ENCODE results near the gene DCAF17. TPM values are rescaled to one million over a fixed set of nuclear protein-coding genes. Genes with fewer than 3 reads are reported as not detected.
"Not testable (repeated sequence)": the region's sequence is repeated elsewhere in the genome, so short reads cannot be mapped to it uniquely, and the experiment has no call there.

The DCAF17 gene
- total RNA-seq, 1 experiment from 2014 or later = 24.7 TPM

DNA sequence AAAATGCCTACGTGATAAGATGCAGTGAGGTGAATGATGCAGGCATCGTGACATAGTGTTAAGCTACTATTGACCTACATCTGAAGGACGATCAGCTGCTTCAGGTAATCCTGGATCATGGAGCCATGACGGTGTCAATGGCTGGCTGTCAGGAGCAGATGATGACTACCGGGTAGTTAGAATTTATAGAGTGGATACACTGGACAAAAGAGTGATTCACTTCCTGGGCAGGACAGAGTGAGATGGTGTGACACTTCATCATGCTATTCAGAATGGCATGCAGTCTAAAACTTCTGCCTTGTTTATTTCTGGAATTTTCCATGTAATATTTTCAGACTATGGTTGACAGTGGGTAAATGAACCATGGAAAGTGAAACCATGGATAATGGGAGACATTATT is 29.8 kb upstream of the DCAF17 start:
- Histone ChIP-seq H3K27me3 (no peaks in the 10 kb centered on the region), H3K4me1 (no peaks in the 10 kb centered on the region; the same call in 1 of the 2 replicates)
- no peak for DNase-seq

DNA sequence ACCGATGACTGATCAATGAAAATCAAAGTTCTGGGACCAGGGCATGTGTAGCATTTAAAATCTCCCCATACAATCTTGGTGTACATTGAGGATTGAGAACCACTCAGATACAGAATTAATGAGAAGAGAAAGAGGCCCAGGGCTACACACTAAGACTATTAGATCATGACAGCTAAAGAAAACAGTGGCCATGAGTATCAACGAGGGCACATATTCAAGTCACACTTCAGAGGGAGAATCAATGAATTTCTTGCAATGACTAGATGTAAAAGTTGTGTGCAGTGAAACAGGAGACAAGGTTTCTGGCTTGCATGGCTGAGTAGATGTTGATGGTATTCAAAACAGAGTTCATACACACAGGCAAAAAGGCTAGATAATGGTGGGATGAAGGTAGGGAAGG is 29.3 kb upstream of the DCAF17 start:
- H3K27me3 ChIP-seq = no peaks in the 10 kb centered on the region
- no peaks in the 10 kb centered on the region for H3K9me3 ChIP-seq (replicated peaks)
- no peaks in the 10 kb centered on the region; the same call in 1 of the 2 replicates for H3K4me1 ChIP-seq
- no peak for DNase-seq
- H3K27ac ChIP-seq = no peak overlapping the region
- H3K4me3 ChIP-seq = no peak overlapping the region
- H3K36me3 ChIP-seq = no peaks in the 10 kb centered on the region

More for the DNA sequence above, 29.8 kb upstream of the DCAF17 start:
- Histone ChIP-seq H3K27ac (no peak overlapping the region), H3K9me3 (replicated peaks) (no peaks in the 10 kb centered on the region), H3K36me3 (no peaks in the 10 kb centered on the region), H3K4me3 (no peak overlapping the region)

DNA sequence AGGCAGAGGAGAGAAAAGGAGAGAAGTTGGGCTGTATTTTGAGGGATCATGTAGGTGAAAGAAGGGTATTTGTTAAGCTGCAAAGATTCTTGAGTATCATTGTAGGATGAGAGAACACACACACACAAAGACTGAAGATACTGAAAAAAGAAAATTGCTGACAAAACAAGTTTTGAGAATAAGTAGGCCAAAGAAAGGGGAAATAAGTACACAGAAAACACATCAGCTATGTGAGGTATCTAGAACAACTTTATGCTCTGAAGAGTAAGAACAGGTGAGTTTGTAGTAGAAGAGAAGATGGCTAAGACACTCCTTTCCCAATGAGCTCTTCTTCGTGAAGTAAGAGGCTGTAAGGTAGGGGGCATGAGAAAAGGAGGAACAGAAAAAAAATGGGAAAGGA is 28.5 kb upstream of the DCAF17 start:
- Histone ChIP-seq H3K4me3 (no peak overlapping the region), H3K27ac (no peak overlapping the region), H3K9me3 (replicated peaks) (no peaks in the 10 kb centered on the region), H3K27me3 (no peaks in the 10 kb centered on the region), H3K36me3 (no peaks in the 10 kb centered on the region), H3K4me1 (peaks cover 6% of the 10 kb centered on the region)
- DNase-seq = no peak

DNA sequence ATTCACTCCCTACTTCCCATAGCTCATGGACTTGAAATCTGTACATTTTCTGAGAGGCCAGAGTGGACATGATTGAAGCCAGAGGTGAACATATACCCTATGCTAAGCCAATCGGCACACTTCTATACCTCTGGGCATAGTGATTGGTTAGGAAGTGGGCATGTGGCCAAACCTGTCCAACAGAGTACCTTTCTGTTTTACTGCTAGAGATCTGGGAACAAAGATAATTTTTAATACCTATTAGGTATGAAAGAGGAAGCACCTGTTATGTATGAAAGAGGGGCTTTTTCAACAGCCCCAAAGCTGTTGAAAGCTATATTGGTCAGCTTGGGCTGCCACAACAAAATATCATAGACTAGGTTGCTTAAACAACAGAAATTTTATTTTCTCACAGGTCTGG is 28.0 kb upstream of the DCAF17 start:
- no peaks in the 10 kb centered on the region for H3K27me3 ChIP-seq
- no peak overlapping the region for H3K4me3 ChIP-seq
- no peak for DNase-seq
- no peaks in the 10 kb centered on the region for H3K9me3 ChIP-seq (replicated peaks)
- H3K27ac ChIP-seq = no peak overlapping the region
- peaks cover 7% of the 10 kb centered on the region for H3K4me1 ChIP-seq
- no peaks in the 10 kb centered on the region for H3K36me3 ChIP-seq

DNA sequence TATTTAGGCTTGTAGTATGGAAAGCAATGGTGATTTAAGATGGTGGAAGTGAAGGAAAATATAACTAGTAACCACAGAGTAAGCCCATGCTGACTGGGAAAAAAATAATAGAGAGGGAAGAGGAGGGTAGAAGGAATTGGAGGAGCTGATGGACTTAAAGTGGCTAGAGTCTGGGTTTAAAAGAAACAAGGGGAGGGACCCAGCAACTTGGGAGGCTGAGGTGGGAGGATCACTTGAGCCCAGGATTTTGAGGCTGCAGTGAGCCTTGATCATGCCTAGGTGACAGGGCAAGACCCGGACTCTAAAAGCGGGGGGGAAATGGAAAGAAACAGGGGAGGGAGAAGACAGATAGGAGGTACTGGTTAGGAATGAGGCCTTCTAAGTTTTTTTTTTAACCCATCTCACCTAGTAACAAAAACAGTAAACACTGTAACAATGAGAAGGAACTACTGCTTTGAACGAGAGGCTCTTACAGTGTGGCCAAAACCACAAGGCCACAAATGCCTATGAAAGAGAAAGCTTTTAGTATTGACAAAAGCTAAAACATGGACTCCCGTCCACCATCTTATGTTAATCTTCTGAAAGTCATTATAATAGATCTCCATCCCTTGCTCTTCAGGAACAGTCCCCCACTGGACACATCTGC is 26.9 kb upstream of the DCAF17 start:
- Histone ChIP-seq H3K27ac (no peak overlapping the region), H3K36me3 (no peaks in the 10 kb centered on the region), H3K4me3 (no peak overlapping the region), H3K4me1 (peaks cover 7% of the 10 kb centered on the region), H3K27me3 (no peaks in the 10 kb centered on the region), H3K9me3 (replicated peaks) (no peaks in the 10 kb centered on the region)
- no peak for DNase-seq

DNA sequence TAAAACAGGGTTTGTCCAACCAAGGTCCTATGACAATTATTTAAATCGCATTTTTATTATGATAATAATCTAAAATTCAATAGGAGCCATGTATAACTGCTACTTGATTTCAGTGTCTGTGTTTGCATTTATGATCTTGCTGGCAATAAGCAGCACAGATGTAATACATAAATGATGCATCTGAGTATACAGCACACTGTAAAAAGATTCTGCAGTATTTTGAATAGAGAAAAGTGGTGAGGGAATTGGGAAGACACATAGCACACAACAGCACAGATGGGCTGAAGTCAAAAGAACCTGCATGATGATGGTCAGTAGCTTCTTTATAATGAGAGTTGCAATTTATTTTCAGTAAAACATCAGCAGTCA is 26.4 kb upstream of the DCAF17 start:
- Histone ChIP-seq H3K9me3 (replicated peaks) (no peaks in the 10 kb centered on the region), H3K27ac (no peak overlapping the region), H3K27me3 (no peaks in the 10 kb centered on the region), H3K4me1 (peaks cover 7% of the 10 kb centered on the region), H3K4me3 (no peak overlapping the region), H3K36me3 (no peaks in the 10 kb centered on the region)
- no peak for DNase-seq

DNA sequence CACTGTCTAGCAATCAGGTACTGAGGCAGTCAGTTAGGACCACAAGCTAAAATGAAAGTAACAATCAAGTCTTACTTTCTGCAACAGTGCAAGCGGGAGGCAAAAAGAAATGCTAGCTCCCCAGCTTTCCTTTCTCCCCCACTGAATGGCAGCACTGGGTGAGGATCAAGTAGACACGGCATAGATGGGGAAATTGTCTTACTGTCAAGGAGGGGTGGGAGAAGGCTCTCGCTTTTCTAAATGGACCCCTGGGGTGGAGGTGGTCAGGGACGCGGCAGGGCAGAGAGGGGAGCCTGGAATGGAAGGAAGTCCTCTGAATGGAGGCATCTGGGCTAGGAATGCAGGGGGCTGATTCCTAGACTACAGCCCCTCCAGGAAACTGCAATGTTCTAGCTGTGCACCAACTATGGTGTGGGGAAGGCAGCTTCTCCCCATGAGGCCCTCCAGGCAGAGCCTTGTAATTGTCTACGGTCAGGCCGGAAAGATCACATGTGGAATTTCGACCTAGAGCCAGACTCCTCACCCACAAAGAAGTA is 24.5 kb upstream of the DCAF17 start:
- Histone ChIP-seq H3K27ac (peak overlapping the region; percentile 47), H3K4me1 (peaks cover 7% of the 10 kb centered on the region), H3K9me3 (replicated peaks) (no peaks in the 10 kb centered on the region), H3K36me3 (no peaks in the 10 kb centered on the region), H3K27me3 (no peaks in the 10 kb centered on the region), H3K4me3 (peak overlapping the region; percentile 24; the same call in 1 of the 2 replicates)
- DNase-seq = peak; percentile 42 to 51

DNA sequence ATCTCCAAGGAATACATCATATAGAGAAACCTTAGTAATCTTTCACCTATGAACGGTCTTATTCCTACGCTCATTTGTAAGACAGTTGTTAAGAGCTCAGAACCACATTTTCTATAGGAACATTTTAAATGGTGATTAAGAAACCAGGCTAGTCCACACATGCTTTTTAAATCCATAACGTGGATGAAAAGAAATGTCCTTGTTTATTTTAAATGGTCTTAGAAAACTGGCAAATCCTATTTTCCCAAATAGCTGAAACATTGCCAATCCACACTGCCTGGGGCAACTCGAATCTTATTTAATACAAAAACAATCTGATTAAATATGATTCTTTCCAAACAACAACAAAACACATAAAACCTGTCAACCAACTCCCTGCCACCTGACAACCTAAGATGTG is 23.9 kb upstream of the DCAF17 start:
- Histone ChIP-seq H3K36me3 (no peaks in the 10 kb centered on the region), H3K27ac (peak overlapping the region; percentile 47), H3K4me1 (peaks cover 7% of the 10 kb centered on the region), H3K9me3 (replicated peaks) (no peaks in the 10 kb centered on the region), H3K27me3 (no peaks in the 10 kb centered on the region), H3K4me3 (peak overlapping the region; percentile 24; the same call in 1 of the 2 replicates)
- DNase-seq = peak in 1 of 2 experiments; percentile 15

DNA sequence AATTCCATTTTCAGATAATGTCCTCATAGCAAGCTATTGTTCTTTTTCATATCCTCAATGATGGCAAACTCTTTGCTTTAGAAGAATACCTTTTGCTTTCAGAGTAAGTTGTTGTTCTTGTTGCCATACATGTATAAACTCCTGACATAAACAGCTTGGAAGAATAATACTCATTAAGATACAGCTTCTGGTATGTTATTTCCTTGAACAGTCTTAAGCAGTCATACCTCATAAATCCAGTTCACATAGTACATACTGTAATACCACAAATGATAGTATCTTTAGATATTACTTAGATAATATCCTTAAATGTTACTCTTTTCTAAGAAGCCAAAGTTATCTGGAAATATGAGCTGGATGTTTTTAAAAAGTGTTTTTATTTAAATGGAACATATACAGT is 23.4 kb upstream of the DCAF17 start:
- no peak for DNase-seq
- H3K9me3 ChIP-seq (replicated peaks) = no peaks in the 10 kb centered on the region
- no peak overlapping the region for H3K27ac ChIP-seq
- H3K36me3 ChIP-seq = no peaks in the 10 kb centered on the region
- H3K4me1 ChIP-seq = peaks cover 7% of the 10 kb centered on the region
- H3K4me3 ChIP-seq = no peak overlapping the region
- no peaks in the 10 kb centered on the region for H3K27me3 ChIP-seq

DNA sequence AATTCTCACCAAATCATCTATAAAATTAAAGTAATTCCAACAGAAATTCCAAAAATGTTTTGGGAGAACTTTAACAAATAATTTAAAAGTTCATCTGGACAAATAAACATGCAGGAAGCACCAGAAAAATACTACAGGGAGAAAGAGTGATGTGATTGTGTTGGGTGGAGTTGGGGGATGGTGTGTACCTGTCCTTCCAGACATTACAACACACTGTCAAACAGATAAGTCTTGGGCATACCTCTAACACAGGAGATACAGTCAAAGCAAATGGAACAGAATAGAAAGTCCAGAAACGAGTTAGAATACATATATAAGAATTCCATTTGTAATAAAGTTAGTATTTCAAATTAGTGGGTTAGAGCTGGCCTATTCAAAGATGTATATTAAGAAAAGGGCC is 22.8 kb upstream of the DCAF17 start:
- no peak for DNase-seq
- H3K9me3 ChIP-seq (replicated peaks) = no peaks in the 10 kb centered on the region
- no peaks in the 10 kb centered on the region for H3K27me3 ChIP-seq
- peaks cover 7% of the 10 kb centered on the region for H3K4me1 ChIP-seq
- H3K27ac ChIP-seq = no peak overlapping the region
- H3K4me3 ChIP-seq = no peak overlapping the region
- H3K36me3 ChIP-seq = no peaks in the 10 kb centered on the region

DNA sequence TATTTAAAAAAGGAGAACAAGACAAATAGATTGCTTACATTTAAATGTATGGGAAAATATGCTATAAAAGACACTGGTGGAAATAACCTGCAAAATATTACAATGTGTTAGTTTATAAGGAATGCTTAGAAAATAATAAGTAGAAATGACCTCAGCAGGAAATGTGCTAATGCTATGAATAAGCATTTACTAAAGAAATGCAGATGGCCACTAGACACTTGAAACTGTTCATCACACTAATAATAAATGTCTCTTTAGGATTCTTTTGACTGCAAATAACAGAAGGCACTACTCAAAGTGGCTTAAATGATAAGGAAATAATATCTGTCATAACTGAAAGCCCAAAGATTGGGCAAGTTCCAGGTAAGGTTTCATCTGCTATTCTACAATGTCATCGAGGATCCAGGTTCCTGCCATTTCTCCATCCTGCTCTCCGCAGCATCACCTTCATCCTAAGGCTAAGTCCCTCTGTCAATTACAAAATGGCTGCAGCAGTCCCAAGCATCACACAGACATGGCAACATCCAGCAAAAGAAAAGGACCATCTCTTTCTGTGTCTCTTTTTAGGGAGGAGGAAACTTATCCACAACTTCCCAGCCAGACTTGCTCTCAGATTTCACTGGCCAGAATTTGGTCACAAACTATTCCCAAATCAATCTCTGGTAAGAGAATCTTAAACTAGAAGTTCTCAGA is 22.1 kb upstream of the DCAF17 start:
- H3K27ac ChIP-seq = no peak overlapping the region
- H3K4me1 ChIP-seq = peaks cover 7% of the 10 kb centered on the region
- no peaks in the 10 kb centered on the region for H3K36me3 ChIP-seq
- H3K9me3 ChIP-seq (replicated peaks) = no peaks in the 10 kb centered on the region
- H3K4me3 ChIP-seq = no peak overlapping the region
- DNase-seq = no peak
- no peaks in the 10 kb centered on the region for H3K27me3 ChIP-seq

DNA sequence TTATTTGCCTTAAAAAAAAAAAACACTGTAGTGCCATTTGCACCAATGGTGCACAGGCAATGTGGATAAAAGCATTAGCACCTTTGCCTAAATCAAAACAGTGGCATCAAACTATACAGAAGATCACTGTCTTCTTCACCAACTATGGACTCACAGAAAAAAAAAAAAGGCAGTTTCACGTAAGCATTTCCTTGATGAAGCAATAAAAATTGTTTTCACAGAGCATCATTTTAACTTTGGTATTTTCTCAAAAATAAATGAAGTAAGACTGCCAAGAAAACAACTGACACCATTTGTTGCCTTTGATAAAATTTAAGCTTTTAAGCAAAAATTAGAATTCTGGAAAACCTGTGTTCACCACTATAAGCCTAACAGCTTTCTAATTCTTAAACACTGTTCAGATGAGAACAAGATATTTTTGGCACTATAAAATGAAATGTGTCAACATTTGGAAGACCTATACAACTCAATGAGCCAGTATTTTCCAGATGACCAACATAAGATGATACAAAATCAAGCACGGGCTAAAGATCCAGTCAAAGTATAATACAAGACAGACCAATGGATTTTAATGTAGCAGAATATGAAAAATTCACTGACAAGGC is 21.4 kb upstream of the DCAF17 start:
- no peak overlapping the region for H3K4me3 ChIP-seq
- H3K9me3 ChIP-seq (replicated peaks) = no peaks in the 10 kb centered on the region
- peaks cover 7% of the 10 kb centered on the region for H3K4me1 ChIP-seq
- no peaks in the 10 kb centered on the region for H3K36me3 ChIP-seq
- H3K27ac ChIP-seq = no peak overlapping the region
- no peaks in the 10 kb centered on the region for H3K27me3 ChIP-seq
- no peak for DNase-seq

DNA sequence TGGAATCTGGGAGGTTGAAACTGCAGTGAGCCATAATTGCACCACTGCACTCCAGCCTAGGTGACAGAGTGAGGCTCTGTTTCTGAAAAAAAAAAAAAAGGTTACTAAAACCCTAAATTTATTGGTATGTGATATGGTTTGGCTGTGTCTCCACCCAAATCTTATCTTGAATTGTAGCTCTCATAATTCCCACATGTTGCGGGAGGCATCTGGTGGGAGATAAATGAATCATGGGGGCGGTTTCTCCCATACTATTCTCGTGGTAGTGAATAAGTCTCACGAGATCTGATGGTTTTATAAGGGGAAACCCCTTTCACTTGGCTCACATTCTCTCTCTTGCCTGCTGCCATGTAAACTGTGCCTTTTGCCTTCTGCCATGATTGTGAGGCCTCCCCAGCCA is 19.4 kb upstream of the DCAF17 start:
- not testable (repeated sequence) for H3K27ac ChIP-seq; H3K36me3 ChIP-seq; H3K9me3 ChIP-seq (replicated peaks); H3K4me3 ChIP-seq; H3K4me1 ChIP-seq; DNase-seq; H3K27me3 ChIP-seq

DNA sequence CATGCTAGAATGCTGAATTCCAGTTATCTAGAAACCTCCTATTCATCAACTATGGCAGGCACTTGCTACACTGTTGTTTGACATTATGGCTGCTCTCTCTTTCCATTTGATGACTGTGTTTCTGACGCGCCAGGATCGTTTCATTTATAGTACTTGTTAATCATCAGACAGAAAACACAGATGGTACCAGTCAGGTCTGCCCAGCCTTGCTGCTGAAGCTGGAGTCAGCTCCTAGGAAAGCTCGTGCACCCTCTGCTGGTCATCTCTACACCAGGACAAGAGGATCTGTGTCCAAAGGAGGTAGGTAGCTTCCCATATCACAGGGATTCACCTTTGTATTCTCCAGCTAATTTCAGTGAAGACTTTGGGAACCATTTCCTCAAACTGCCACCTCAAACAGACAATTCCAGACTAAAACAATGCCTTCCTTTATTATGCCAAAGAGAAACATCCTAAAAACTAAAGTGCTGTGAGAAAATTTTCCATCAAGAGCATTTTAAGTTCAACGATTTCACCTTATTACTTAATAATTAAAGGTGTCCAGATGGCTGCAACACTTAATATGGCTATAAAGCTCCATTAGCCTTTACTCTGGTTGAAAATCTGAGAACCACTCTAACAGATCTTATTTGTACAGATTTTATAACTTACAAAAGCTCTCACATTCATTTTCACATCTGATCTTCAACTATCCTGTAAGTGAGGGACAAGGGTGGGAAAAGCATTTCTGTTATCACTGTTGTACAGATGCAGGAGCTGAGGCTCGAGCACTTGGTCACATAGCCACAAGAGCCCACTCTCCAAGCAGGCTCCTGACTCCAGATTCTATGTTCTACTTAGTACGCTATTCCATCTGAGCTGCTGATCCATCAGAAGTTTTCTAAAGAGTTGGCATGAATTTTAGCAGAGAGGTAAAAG is 17.8 kb upstream of the DCAF17 start:
- H3K27ac ChIP-seq = no peak overlapping the region
- H3K36me3 ChIP-seq = no peaks in the 10 kb centered on the region; the same call in 1 of the 2 replicates
- DNase-seq = peak; percentile 81 to 84
- no peak overlapping the region for H3K4me3 ChIP-seq
- no peaks in the 10 kb centered on the region for H3K9me3 ChIP-seq (replicated peaks)
- H3K27me3 ChIP-seq = no peaks in the 10 kb centered on the region
- no peaks in the 10 kb centered on the region for H3K4me1 ChIP-seq

Measured in SJCRH30 (cell line).